ENCODE results near the gene PRR23A. TPM values are rescaled to one million over a fixed set of nuclear protein-coding genes. Genes with fewer than 3 reads are reported as not detected.
A peak's percentile ranks its signal among the peaks of the same experiment; 100 is the strongest.
"Not testable (repeated sequence)": the region's sequence is repeated elsewhere in the genome, so short reads cannot be mapped to it uniquely, and the experiment has no call there.

The PRR23A gene
- total RNA-seq, 4 donors from 2014 or later, result not detected

- H3K9me3 ChIP-seq, result peaks cover 0 to 5% (median 0%) of the 10 kb centered on the region in 4 donors
- TF ChIP-seq CTCF (IDR thresholded peaks at IDR 0.05) (no peak), POLR2A (IDR thresholded peaks at IDR 0.05) (no peak)
- no peaks in the 10 kb centered on the region for H3K36me3 ChIP-seq
- peak overlapping the region in 2 of 4 donors; percentile 70 to 73 for H3K27ac ChIP-seq
- no peaks in the 10 kb centered on the region for H3K27me3 ChIP-seq
- no peak overlapping the region for H3K4me3 ChIP-seq
- no peak for DNase-seq
- no peaks in the 10 kb centered on the region for H3K4me1 ChIP-seq
These were observed 26.4 kb upstream of the PRR23A start for GRCh38 chr3:139032326-139033002.

GRCh38 chr3:139030576-139030975 is 24.5 kb upstream of the PRR23A start:
- H3K36me3 ChIP-seq, H3K9me3 ChIP-seq, DNase-seq, H3K4me1 ChIP-seq, H3K27ac ChIP-seq, H3K4me3 ChIP-seq, H3K27me3 ChIP-seq: not testable (repeated sequence)

GRCh38 chr3:139024968-139025367 is 18.9 kb upstream of the PRR23A start:
- Histone ChIP-seq H3K27ac (no peak overlapping the region), H3K4me1 (no peaks in the 10 kb centered on the region), H3K9me3 (peaks cover 0 to 7% (median 0%) of the 10 kb centered on the region in 4 donors), H3K27me3 (no peaks in the 10 kb centered on the region), H3K36me3 (no peaks in the 10 kb centered on the region), H3K4me3 (no peak overlapping the region)
- DNase-seq, result no peak
- TF ChIP-seq POLR2A (IDR thresholded peaks at IDR 0.05), result no peak
- TF ChIP-seq CTCF (IDR thresholded peaks at IDR 0.05), result no peak

GRCh38 chr3:139020868-139021234 is 14.8 kb upstream of the PRR23A start, which contains the start of gene PRR23B:
TSS of gene PRR23B (minus strand) at chr3:139020926. CDS start at chr3:139020661, 265 bp downstream.
- H3K36me3 ChIP-seq, result no peaks in the 10 kb centered on the region
- peak in 2 of 6 experiments; percentile 25 to 34 for TF ChIP-seq CTCF (IDR thresholded peaks at IDR 0.05)
- no peak for TF ChIP-seq POLR2A (IDR thresholded peaks at IDR 0.05)
- DNase-seq, result no peak
- no peak within 1 kb of the TSS for H3K4me3 ChIP-seq
- H3K9me3 ChIP-seq, result peaks cover 0 to 7% (median 0%) of the 10 kb centered on the region in 4 donors
- no peaks in the 10 kb centered on the region for H3K4me1 ChIP-seq
- H3K27me3 ChIP-seq, result no peaks in the 10 kb centered on the region
- no peak within 1 kb of the TSS for H3K27ac ChIP-seq

GRCh38 chr3:139020036-139020867 is 14.2 kb upstream of the PRR23A start:
- no peaks in the 10 kb centered on the region for H3K4me1 ChIP-seq
- H3K27me3 ChIP-seq, result no peaks in the 10 kb centered on the region
- no peak overlapping the region for H3K27ac ChIP-seq
- H3K36me3 ChIP-seq, result no peaks in the 10 kb centered on the region
- no peak for DNase-seq
- H3K4me3 ChIP-seq, result no peak overlapping the region
- TF ChIP-seq POLR2A (IDR thresholded peaks at IDR 0.05), result no peak
- no peak for TF ChIP-seq CTCF (IDR thresholded peaks at IDR 0.05)
- H3K9me3 ChIP-seq, result peaks cover 0 to 7% (median 0%) of the 10 kb centered on the region in 4 donors

GRCh38 chr3:139016430-139017048 is 10.5 kb upstream of the PRR23A start:
- H3K4me1 ChIP-seq, result no peaks in the 10 kb centered on the region
- H3K36me3 ChIP-seq, result no peaks in the 10 kb centered on the region
- H3K9me3 ChIP-seq, result peaks cover 0 to 7% (median 0%) of the 10 kb centered on the region in 4 donors
- H3K27me3 ChIP-seq, result no peaks in the 10 kb centered on the region
- no peak overlapping the region for H3K4me3 ChIP-seq
- TF ChIP-seq CTCF (IDR thresholded peaks at IDR 0.05) (no peak), POLR2A (IDR thresholded peaks at IDR 0.05) (no peak)
- no peak overlapping the region for H3K27ac ChIP-seq
- DNase-seq, result no peak

Data from Peyer's patch (tissue), 4 donors.